Skeletal muscle satellite cell (primary cell): ENCODE measurements around the gene AJAP1.

Source experiments
- H3K27me3 ChIP-seq: 2 replicates; pipeline ENCODE4 v1.7.0; 2013; ENCODE audit warnings: low read length; ENCODE audit not compliant: control insufficient read depth, insufficient read depth
- H3K36me3 ChIP-seq: 2 replicates; pipeline ENCODE4 v1.7.0; 2013; ENCODE audit warnings: mild to moderate bottlenecking, control low read depth, low read length; ENCODE audit not compliant: insufficient read depth
- H3K4me1 ChIP-seq: 2 replicates; pipeline ENCODE4 v1.7.0; 2013; ENCODE audit warnings: low read length; ENCODE audit not compliant: control insufficient read depth, insufficient read depth
- H3K4me2 ChIP-seq: 2 replicates; pipeline ENCODE4 v1.7.0; 2013; ENCODE audit warnings: mild to moderate bottlenecking, low read length
- H3K4me3 ChIP-seq: 2 replicates; pipeline ENCODE4 v1.7.0; 2013; ENCODE audit warnings: low read length
- H3K9ac ChIP-seq: 2 replicates; pipeline ENCODE4 v1.7.0; 2013; ENCODE audit warnings: mild to moderate bottlenecking, low read depth, low read length, moderate library complexity
- H3K9me3 ChIP-seq: replicated peaks from 2 replicates; pipeline ENCODE4 v1.7.0; 2013; ENCODE audit warnings: mild to moderate bottlenecking, control low read depth, low read length

AJAP1 gene

GRCh38 chr1:4754816-4755215, 100.4 kb downstream of the AJAP1 start:
- H3K4me2 ChIP-seq, result no peak overlapping the region

GRCh38 chr1:4755301-4755845, 101.0 kb downstream of the AJAP1 start:
- Histone ChIP-seq H3K9ac (no peak overlapping the region), H3K4me1 (no peaks in the 10 kb centered on the region), H3K36me3 (no peaks in the 10 kb centered on the region), H3K4me3 (no peak overlapping the region), H3K9me3 (peaks cover 24% of the 10 kb centered on the region), H3K4me2 (no peak overlapping the region), H3K27me3 (no peaks in the 10 kb centered on the region)

More at GRCh38 chr1:4754816-4755215, 100.4 kb downstream of the AJAP1 start:
- Histone ChIP-seq H3K4me3 (no peak overlapping the region), H3K27me3 (no peaks in the 10 kb centered on the region), H3K36me3 (no peaks in the 10 kb centered on the region), H3K4me1 (no peaks in the 10 kb centered on the region), H3K9me3 (peaks cover 27% of the 10 kb centered on the region), H3K9ac (no peak overlapping the region)

- no peak overlapping the region for H3K9ac ChIP-seq
- peaks cover 20% of the 10 kb centered on the region for H3K9me3 ChIP-seq
Observed at GRCh38 chr1:4755864-4756504, 101.6 kb downstream of the AJAP1 start.

GRCh38 chr1:4756851-4757580, 102.6 kb downstream of the AJAP1 start:
- no peak overlapping the region for H3K9ac ChIP-seq
- H3K27me3 ChIP-seq, result no peaks in the 10 kb centered on the region
- no peaks in the 10 kb centered on the region for H3K4me1 ChIP-seq
- peaks cover 22% of the 10 kb centered on the region for H3K9me3 ChIP-seq
- H3K4me2 ChIP-seq, result no peak overlapping the region
- H3K4me3 ChIP-seq, result no peak overlapping the region
- no peaks in the 10 kb centered on the region for H3K36me3 ChIP-seq

More at GRCh38 chr1:4755864-4756504, 101.6 kb downstream of the AJAP1 start:
- Histone ChIP-seq H3K4me1 (no peaks in the 10 kb centered on the region), H3K4me2 (no peak overlapping the region), H3K27me3 (no peaks in the 10 kb centered on the region), H3K36me3 (no peaks in the 10 kb centered on the region), H3K4me3 (no peak overlapping the region)

GRCh38 chr1:4759671-4760070, 105.3 kb downstream of the AJAP1 start:
- H3K4me3 ChIP-seq, result no peak overlapping the region
- H3K4me1 ChIP-seq, result no peaks in the 10 kb centered on the region
- H3K36me3 ChIP-seq, result no peaks in the 10 kb centered on the region
- H3K27me3 ChIP-seq, result no peaks in the 10 kb centered on the region
- H3K9me3 ChIP-seq, result peaks cover 23% of the 10 kb centered on the region
- no peak overlapping the region for H3K4me2 ChIP-seq
- no peak overlapping the region for H3K9ac ChIP-seq

- H3K4me2 ChIP-seq, result no peak overlapping the region
- H3K9ac ChIP-seq, result no peak overlapping the region
- no peaks in the 10 kb centered on the region for H3K36me3 ChIP-seq
- H3K4me1 ChIP-seq, result no peaks in the 10 kb centered on the region
- H3K27me3 ChIP-seq, result no peaks in the 10 kb centered on the region
- H3K9me3 ChIP-seq, result peaks cover 25% of the 10 kb centered on the region
- no peak overlapping the region for H3K4me3 ChIP-seq
Observed at GRCh38 chr1:4760088-4760487, 105.7 kb downstream of the AJAP1 start.

- H3K4me2 ChIP-seq, result no peak overlapping the region
- H3K27me3 ChIP-seq, result no peaks in the 10 kb centered on the region
Observed at GRCh38 chr1:4761324-4761723, 106.9 kb downstream of the AJAP1 start.

GRCh38 chr1:4762146-4762545, 107.7 kb downstream of the AJAP1 start:
- no peak overlapping the region for H3K4me3 ChIP-seq
- no peak overlapping the region for H3K4me2 ChIP-seq
- no peaks in the 10 kb centered on the region for H3K4me1 ChIP-seq
- H3K9me3 ChIP-seq, result peaks cover 29% of the 10 kb centered on the region
- no peaks in the 10 kb centered on the region for H3K36me3 ChIP-seq
- no peak overlapping the region for H3K9ac ChIP-seq
- no peaks in the 10 kb centered on the region for H3K27me3 ChIP-seq

More at GRCh38 chr1:4761324-4761723, 106.9 kb downstream of the AJAP1 start:
- H3K36me3 ChIP-seq, result no peaks in the 10 kb centered on the region
- H3K9ac ChIP-seq, result no peak overlapping the region
- H3K4me1 ChIP-seq, result no peaks in the 10 kb centered on the region
- H3K9me3 ChIP-seq, result peaks cover 24% of the 10 kb centered on the region
- no peak overlapping the region for H3K4me3 ChIP-seq

GRCh38 chr1:4767308-4767707, 112.9 kb downstream of the AJAP1 start:
- Histone ChIP-seq H3K4me3 (no peak overlapping the region), H3K27me3 (no peaks in the 10 kb centered on the region), H3K4me2 (no peak overlapping the region), H3K9me3 (peaks cover 30% of the 10 kb centered on the region), H3K9ac (no peak overlapping the region), H3K4me1 (no peaks in the 10 kb centered on the region), H3K36me3 (no peaks in the 10 kb centered on the region)

- Histone ChIP-seq H3K4me3 (no peak overlapping the region), H3K9ac (no peak overlapping the region), H3K36me3 (no peaks in the 10 kb centered on the region), H3K4me2 (no peak overlapping the region), H3K27me3 (no peaks in the 10 kb centered on the region), H3K4me1 (no peaks in the 10 kb centered on the region), H3K9me3 (peaks cover 32% of the 10 kb centered on the region)
Observed at GRCh38 chr1:4768553-4768952, 114.1 kb downstream of the AJAP1 start.

- H3K4me2 ChIP-seq, result no peak overlapping the region
- H3K27me3 ChIP-seq, result no peaks in the 10 kb centered on the region
- no peak overlapping the region for H3K9ac ChIP-seq
- no peak overlapping the region for H3K4me3 ChIP-seq
- peaks cover 35% of the 10 kb centered on the region for H3K9me3 ChIP-seq
- no peaks in the 10 kb centered on the region for H3K36me3 ChIP-seq
- no peaks in the 10 kb centered on the region for H3K4me1 ChIP-seq
Observed at GRCh38 chr1:4769516-4770280, 115.3 kb downstream of the AJAP1 start.
